ENCODE results near the gene CYGB.

CYGB gene

GRCh38 chr17:76556765-76557367 lies 19.4 kb upstream of the CYGB start:
- FAIRE-seq (no peak), DNase-seq (ENCODE audit: insufficient read length, low spot score) (no peak)
- TF ChIP-seq CTCF (IDR thresholded peaks at IDR 0.05; ENCODE audit: insufficient read depth, missing control alignments) = no peak

- no peak for TF ChIP-seq CTCF (IDR thresholded peaks at IDR 0.05; ENCODE audit: insufficient read depth, missing control alignments)
- DNase-seq (ENCODE audit: insufficient read length, low spot score) (no peak), FAIRE-seq (no peak)
Observed at GRCh38 chr17:76554131-76554530, 16.6 kb upstream of the CYGB start.

GRCh38 chr17:76553178-76553908 lies 15.8 kb upstream of the CYGB start:
- no peak for DNase-seq (ENCODE audit: insufficient read length, low spot score)
- no peak for TF ChIP-seq CTCF (IDR thresholded peaks at IDR 0.05; ENCODE audit: insufficient read depth, missing control alignments)
- no peak for FAIRE-seq

- DNase-seq (ENCODE audit: insufficient read length, low spot score) (no peak), FAIRE-seq (no peak)
- no peak for TF ChIP-seq CTCF (IDR thresholded peaks at IDR 0.05; ENCODE audit: insufficient read depth, missing control alignments)
Observed at GRCh38 chr17:76551685-76552084, 14.2 kb upstream of the CYGB start.

- FAIRE-seq (no peak), DNase-seq (ENCODE audit: insufficient read length, low spot score) (no peak)
- no peak for TF ChIP-seq CTCF (IDR thresholded peaks at IDR 0.05; ENCODE audit: insufficient read depth, missing control alignments)
Observed at GRCh38 chr17:76550712-76551615, 13.5 kb upstream of the CYGB start.

GRCh38 chr17:76549539-76549938 lies 12.0 kb upstream of the CYGB start:
- no peak for TF ChIP-seq CTCF (IDR thresholded peaks at IDR 0.05; ENCODE audit: insufficient read depth, missing control alignments)
- no peak for DNase-seq (ENCODE audit: insufficient read length, low spot score)
- no peak for FAIRE-seq
